Aorta (tissue), 5 donors: ENCODE data around the gene PYM1. TPM values are rescaled to one million over a fixed set of nuclear protein-coding genes. Genes with fewer than 3 reads are reported as not detected.

Source experiments
- ATAC-seq: fragments of 200-7000 bp; cut with Tn5 transposase; one replicate; pipeline ENCODE4 v1.9.1; 2022; ENCODE audit warnings: moderate library complexity; ENCODE audit not compliant: low FRiP score
- DNase-seq, 2 donors: peaks; one replicate each; pipeline ENCODE4 v3.0.0-alpha.2; 2020
- H3K27ac ChIP-seq, 2 donors: one replicate each; pipeline ENCODE4 v1.5.1; 2013; ENCODE audit warnings: low read length in 2 of 2, mild to moderate bottlenecking in 2 of 2, moderate library complexity in 2 of 2, control low read depth in 1 of 2, inconsistent platforms in 1 of 2, low read depth in 1 of 2
- H3K27me3 ChIP-seq, 2 donors: one replicate each; pipeline ENCODE4 v1.6.1; 2013; ENCODE audit warnings: control low read depth in 1 of 2, low read length in 1 of 2, mild to moderate bottlenecking in 1 of 2, moderate library complexity in 1 of 2; ENCODE audit not compliant: insufficient read depth in 2 of 2, control insufficient read depth in 1 of 2
- H3K36me3 ChIP-seq, 2 donors: one replicate each; pipeline ENCODE4 v1.6.1; 2013; ENCODE audit warnings: control low read depth in 1 of 2, low read length in 1 of 2, mild to moderate bottlenecking in 1 of 2; ENCODE audit not compliant: insufficient read depth in 2 of 2, control insufficient read depth in 1 of 2
- H3K4me1 ChIP-seq, 2 donors: one replicate each; pipeline ENCODE4 v1.6.1; 2013; ENCODE audit warnings: low read length in 2 of 2, control low read depth in 1 of 2, mild to moderate bottlenecking in 1 of 2, moderate library complexity in 1 of 2; ENCODE audit not compliant: insufficient read depth in 2 of 2, control insufficient read depth in 1 of 2
- H3K4me3 ChIP-seq, 2 donors: one replicate each; pipeline ENCODE4 v1.5.1; 2013; ENCODE audit warnings: low read length in 2 of 2, control low read depth in 1 of 2, mild to moderate bottlenecking in 1 of 2
- H3K9me3 ChIP-seq: one replicate; pipeline ENCODE4 v1.6.1; 2013; ENCODE audit warnings: mild to moderate bottlenecking, low read length; ENCODE audit not compliant: control insufficient read depth
- WGBS, 2 donors: extraction: QIAGEN DNeasy Blood & Tissue Kit; methylation state at CpG; one replicate each; pipeline ENCODE4 v1.1.7; 2013; 5-methylcytosine and 5-hydroxymethylcytosine counted together
- intact Hi-C, 2 donors: fragments of 100-400 bp; cut with DNase I; formaldehyde crosslinking; loops; one replicate each; pipeline versions ENCODE4 v1.14.2 to v1.15.0; 2022
- long read RNA-seq, 2 donors: library from polyadenylated mRNA; unstranded; transcript quantifications; one replicate each; pipeline ENCODE4 v2.0.0, GENCODE V29; 2020 to 2021
- polyA plus RNA-seq, 2 donors: library from polyadenylated mRNA; stranded (reverse); fragments of 200-250 nt; gene quantifications; one replicate each; pipeline ENCODE4 v1.2.3, GENCODE V29; 2013
- total RNA-seq, 2 donors: library from RNA; stranded (reverse); fragmentation: NEBNext Ultra II Directional; extraction: Animal tissue kit (Norgen Biotek cat#: 25700); gene quantifications; one replicate each; pipeline ENCODE4 v1.2.1, GENCODE V29; 2021
- donor health status: healthy with polysubstance abuse.
- donor health status: Bipolar disorder and iron deficiency.
- donor health status: DM: no; HTN: no; CAD: no.
- donor health status: DM: no; HTN: no; CAD: no.
- donor health status: DM: yes; HTN: yes; CAD: no.

Gene PYM1
- total RNA-seq (10 to 100 TPM; 21.9 to 23.5 TPM), polyA plus RNA-seq (10 to 100 TPM; 28.9 to 40.2 TPM)
- long read RNA-seq, donor 1, transcript PYM1-203 (3 exons, 1,226 nt): major isoform, 19 of 32 reads
- long read RNA-seq, donor 1, transcript PYM1-202 (3 exons, 1,073 nt): minor isoform, 8 of 32 reads
- long read RNA-seq, donor 1, partial matches to known transcripts: 1 of 32 reads
- long read RNA-seq, donor 1, other reads (novel, unspliced or antisense): 3 of 32 reads
- long read RNA-seq, donor 2, partial matches to known transcripts: 0 of 6 reads
- long read RNA-seq, donor 2, other reads (novel, unspliced or antisense): 2 of 6 reads

DNA sequence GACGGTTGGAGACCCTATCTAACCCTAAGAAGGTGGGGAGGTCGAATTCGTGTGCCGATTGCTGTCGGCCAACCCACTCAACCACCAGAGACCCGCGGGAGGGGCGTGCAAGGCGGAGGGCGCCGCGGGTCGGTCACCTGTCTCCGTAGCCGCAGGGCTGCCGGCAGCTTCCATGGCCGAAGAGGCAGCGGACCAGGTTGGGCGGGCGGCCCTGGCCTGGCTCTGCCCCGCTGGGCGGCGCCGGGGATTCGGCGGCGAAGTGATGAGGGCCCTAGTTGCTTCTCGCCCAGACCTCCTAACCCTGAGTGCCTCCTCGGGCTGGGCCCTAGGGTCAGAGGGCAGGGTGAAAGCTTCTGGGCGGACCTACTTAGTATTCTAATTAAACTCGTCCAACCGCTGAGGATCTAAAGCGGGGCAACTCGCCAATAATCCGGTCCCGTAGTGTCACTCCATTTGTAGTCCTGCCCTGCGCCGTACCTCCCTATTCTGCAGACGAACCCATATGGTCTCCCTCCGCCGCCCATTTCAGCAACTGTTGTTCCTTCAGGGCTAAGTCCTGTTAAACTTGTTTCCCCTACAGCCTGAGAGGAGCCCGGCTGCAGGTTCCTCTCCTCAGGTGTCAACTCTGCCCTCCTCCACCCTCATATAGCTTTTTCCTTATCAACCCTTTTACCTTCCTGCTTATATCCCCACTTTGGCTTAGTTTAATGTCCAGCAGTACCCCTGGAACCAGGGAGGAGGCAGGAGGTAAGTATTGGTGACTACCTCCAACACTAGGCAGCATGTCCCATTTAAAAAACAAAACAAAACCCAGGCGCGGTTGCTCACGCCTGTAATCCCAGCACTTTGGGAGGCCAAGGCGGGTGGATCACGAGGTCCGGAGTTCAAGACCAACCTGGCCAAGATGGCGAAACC is at the start of gene PYM1:
Gene PYM1, minus strand, starts transcription at position 307 of the 915 bp plus-strand sequence. Its CDS starts 133 bp downstream, at position 174.
- H3K4me3 ChIP-seq: peak within 1 kb of the TSS; percentile 67 to 92
- intact Hi-C loops: loop anchor here (2.0 to 5.0 kb wide), 3 partner anchors 81 to 101 kb away; partner anchors contain the start of gene DNAJC14 (in 1 of the 2)
- WGBS, 2 donors: 4 to 6% methylated on average over 46 to 49 of the region's 49 CpGs
- H3K27me3 ChIP-seq: no peaks in the 10 kb centered on the region
- ATAC-seq (peak; percentile 81), DNase-seq (peak; percentile 88 to 90)
- peaks cover 0 to 2% of the 10 kb centered on the region in 2 donors for H3K4me1 ChIP-seq
- H3K27ac ChIP-seq: peak within 1 kb of the TSS; percentile 34 to 98
- no peaks in the 10 kb centered on the region for H3K9me3 ChIP-seq
- H3K36me3 ChIP-seq: no peaks in the 10 kb centered on the region

DNA sequence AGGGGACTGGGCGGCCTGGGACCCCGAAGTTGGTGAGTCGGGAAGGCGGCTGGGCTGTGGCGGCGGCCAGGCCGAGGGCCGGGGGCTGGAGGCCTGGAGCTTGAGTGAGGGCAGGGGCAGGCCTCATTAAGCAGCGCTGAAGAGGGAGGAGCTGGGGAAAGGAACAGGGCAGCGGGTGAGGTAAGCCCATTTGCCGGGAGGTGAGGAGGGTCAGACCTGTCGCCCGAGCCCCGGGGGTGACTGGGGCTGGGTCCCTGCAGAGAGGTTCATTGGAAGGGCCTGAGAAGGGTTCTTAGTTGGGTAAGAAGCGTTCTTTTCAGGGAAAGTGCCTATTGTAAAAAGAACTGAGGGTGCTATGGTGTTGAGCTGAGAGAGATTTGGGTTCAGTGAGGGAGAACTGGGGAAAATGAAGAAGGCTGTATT is 46.6 kb upstream of the PYM1 start:
- 0 to 1% methylated on average over 15 of the region's 15 CpGs for WGBS, 2 donors
- peak overlapping the region; percentile 78 to 98 for H3K4me3 ChIP-seq
- DNase-seq: peak in 1 of 2 donors; percentile 75
- peak; percentile 69 for ATAC-seq
- no peaks in the 10 kb centered on the region for H3K27me3 ChIP-seq
- no peaks in the 10 kb centered on the region for H3K36me3 ChIP-seq
- H3K4me1 ChIP-seq: peaks cover 0 to 3% of the 10 kb centered on the region in 2 donors
- no peaks in the 10 kb centered on the region for H3K9me3 ChIP-seq
- peak overlapping the region in 1 of 2 donors; percentile 94 for H3K27ac ChIP-seq
- intact Hi-C loops: loop anchor here in 1 of 2 donors (5.0 kb wide), 1 partner anchor 42 kb away; the partner anchor contains the start of gene DGKA

DNA sequence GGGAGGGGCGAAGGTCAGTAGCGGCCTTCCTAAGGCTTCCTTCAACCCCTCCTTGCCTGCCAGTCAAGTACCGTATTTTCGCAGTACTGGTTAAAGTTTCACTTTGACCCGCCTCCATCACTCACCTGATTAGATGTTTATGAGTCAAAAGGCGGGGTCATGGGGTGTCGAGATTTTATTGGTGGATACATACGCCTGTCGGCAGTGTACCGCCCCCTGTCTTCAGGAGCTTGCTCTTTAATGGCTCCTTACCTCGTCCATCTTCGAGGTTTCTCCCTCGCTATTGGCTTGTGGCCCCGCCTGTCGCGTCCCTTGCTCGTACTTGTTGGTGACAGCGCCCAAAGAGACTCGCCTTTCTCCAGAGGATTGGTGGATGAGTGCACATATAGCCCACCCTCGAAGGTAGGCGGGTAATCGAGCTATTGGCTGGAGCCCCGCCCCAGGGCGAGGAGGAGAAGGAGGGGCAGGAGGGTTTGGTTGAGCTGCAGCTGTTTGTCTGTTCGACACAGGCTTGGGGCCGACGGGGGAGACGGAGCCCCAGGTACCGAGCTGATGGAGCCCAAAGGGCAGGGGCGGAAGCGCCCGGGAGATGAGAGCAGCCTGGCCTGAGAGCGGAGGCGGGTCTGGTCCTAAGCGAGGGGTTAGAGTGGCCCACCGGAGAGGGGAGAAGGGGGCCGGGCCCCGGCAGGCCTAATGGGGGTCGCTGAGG is 46.1 kb upstream of the PYM1 start, which contains the start of gene RAB5B:
Gene RAB5B, plus strand, starts transcription at position 480 of the 709 bp plus-strand sequence. CDS start 12,883 bp downstream, outside the sequence.
- Histone ChIP-seq H3K27ac (peak within 1 kb of the TSS in 1 of 2 donors; percentile 94), H3K36me3 (no peaks in the 10 kb centered on the region), H3K27me3 (no peaks in the 10 kb centered on the region), H3K4me3 (peak within 1 kb of the TSS; percentile 78 to 98), H3K4me1 (peaks cover 0 to 3% of the 10 kb centered on the region in 2 donors), H3K9me3 (no peaks in the 10 kb centered on the region)
- peak; percentile 98 to 100 for DNase-seq
- intact Hi-C loops: loop anchor here in 1 of 2 donors (5.0 kb wide), 1 partner anchor 41 kb away; the partner anchor contains the start of gene DGKA
- peak; percentile 97 for ATAC-seq
- 0 to 1% methylated on average over 39 of the region's 39 CpGs for WGBS, 2 donors

DNA sequence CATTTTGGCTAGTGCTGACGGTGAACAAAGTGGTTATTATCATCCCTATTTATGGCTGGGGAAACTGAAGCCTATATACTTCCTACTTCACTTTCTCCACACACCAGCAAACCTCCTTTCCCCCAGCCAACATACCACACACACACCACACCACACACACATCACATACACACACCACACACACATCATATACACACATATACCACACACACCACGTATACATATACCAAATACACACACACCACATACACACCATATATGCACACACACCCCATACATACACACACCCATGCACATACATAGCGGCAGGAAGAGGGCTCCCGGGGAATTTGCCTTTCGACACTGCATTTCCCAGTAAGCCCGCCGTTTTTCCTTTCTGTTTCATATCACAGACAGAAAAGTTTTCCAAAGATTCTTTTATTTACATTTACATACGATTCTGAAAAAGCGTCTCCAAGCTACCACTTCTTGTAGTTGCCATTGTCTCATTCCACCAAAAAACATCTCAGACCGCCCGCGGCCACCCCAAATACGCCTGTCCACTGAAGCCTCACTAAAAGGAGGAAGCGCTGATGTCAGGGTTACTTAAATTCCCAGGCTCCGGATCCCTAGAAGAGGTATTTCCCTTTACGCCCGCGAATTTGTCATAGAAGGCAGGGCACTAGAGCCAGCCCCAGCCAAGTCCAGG is 45.4 kb upstream of the PYM1 start:
- ATAC-seq: no peak
- intact Hi-C loops: loop anchor here in 1 of 2 donors (5.0 kb wide), 1 partner anchor 41 kb away; the partner anchor contains the start of gene DGKA
- Histone ChIP-seq H3K36me3 (no peaks in the 10 kb centered on the region), H3K4me1 (peaks cover 0 to 3% of the 10 kb centered on the region in 2 donors), H3K27ac (peak overlapping the region in 1 of 2 donors; percentile 90), H3K27me3 (no peaks in the 10 kb centered on the region), H3K4me3 (peak overlapping the region; percentile 57 to 78), H3K9me3 (no peaks in the 10 kb centered on the region)
- no peak for DNase-seq
- WGBS, 2 donors: 0% methylated on average over 18 of the region's 18 CpGs

DNA sequence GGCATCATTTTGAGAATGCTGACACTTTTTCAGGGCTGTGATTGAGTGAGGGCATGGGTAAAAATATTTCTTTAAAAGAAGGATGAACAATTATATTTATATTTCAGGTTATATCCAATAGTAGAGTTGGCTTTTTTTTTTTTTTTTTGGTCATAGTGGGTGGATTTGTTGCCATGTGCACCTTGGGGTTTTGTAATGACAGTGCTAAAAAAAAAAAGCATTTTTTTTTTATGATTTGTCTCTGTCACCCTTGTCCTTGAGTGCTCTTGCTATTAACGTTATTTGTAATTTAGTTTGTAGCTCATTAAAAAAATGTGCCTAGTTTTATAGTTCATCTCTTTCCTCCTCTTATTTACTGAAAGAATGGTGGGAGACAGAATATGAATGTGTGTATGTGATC is 44.8 kb upstream of the PYM1 start:
- H3K27ac ChIP-seq: peak overlapping the region in 1 of 2 donors; percentile 90
- no peak for DNase-seq
- ATAC-seq: no peak
- H3K4me1 ChIP-seq: peaks cover 0 to 3% of the 10 kb centered on the region in 2 donors
- no peaks in the 10 kb centered on the region for H3K27me3 ChIP-seq
- intact Hi-C loops: loop anchor here in 1 of 2 donors (5.0 kb wide), 1 partner anchor 40 kb away; the partner anchor contains the start of gene DGKA
- 18 to 24% methylated on average over 1 of the region's 1 CpG for WGBS, 2 donors
- no peaks in the 10 kb centered on the region for H3K36me3 ChIP-seq
- H3K9me3 ChIP-seq: no peaks in the 10 kb centered on the region
- no peak overlapping the region for H3K4me3 ChIP-seq

DNA sequence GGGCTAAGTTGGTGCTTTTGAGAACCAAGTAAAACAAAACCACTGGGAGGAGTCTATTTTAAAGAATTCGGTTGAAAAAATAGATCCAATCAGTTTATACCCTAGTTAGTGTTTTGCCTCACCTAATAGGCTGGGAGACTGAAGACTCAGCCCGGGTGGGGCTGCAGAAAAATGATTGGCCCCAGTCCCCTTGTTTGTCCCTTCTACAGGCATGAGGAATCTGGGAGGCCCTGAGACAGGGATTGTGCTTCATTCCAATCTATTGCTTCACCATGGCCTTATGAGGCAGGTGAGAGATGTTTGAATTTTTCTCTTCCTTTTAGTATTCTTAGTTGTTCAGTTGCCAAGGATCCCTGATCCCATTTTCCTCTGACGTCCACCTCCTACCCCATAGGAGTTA is 44.3 kb upstream of the PYM1 start:
- ATAC-seq (no peak), DNase-seq (no peak)
- intact Hi-C loops: loop anchor here in 1 of 2 donors (5.0 kb wide), 1 partner anchor 40 kb away; the partner anchor contains the start of gene DGKA
- Histone ChIP-seq H3K27me3 (no peaks in the 10 kb centered on the region), H3K4me3 (no peak overlapping the region), H3K36me3 (no peaks in the 10 kb centered on the region), H3K4me1 (peaks cover 0 to 3% of the 10 kb centered on the region in 2 donors), H3K27ac (peak overlapping the region in 1 of 2 donors; percentile 56), H3K9me3 (no peaks in the 10 kb centered on the region)
- 33 to 42% methylated on average over 3 of the region's 3 CpGs for WGBS, 2 donors

DNA sequence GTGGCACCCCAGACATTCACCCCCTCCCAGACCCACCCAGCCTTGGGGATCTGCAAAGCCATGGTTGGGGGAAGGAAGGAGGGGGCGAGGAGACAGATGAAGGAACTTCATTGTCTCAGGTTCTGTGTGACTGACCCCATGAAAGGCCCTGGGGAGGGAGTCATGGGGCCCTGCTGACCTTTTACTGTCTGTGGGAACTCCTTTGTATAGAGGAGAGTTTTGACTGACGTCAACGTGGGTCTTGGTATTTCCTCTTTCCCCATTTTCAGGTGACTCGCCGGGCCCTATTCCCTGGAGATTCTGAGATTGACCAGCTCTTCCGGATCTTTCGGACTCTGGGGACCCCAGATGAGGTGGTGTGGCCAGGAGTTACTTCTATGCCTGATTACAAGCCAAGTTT is 43.1 kb upstream of the PYM1 start:
- no peak for DNase-seq
- Histone ChIP-seq H3K36me3 (no peaks in the 10 kb centered on the region), H3K27ac (no peak overlapping the region), H3K9me3 (no peaks in the 10 kb centered on the region), H3K4me1 (peaks cover 0 to 3% of the 10 kb centered on the region in 2 donors), H3K27me3 (no peaks in the 10 kb centered on the region), H3K4me3 (no peak overlapping the region)
- no peak for ATAC-seq
- intact Hi-C loops: loop anchor here in 1 of 2 donors (5.0 kb wide), 1 partner anchor 38 kb away; the partner anchor contains the start of gene DGKA
- WGBS, 2 donors: 89% methylated on average over 7 of the region's 7 CpGs
